Liver (tissue), 9 donors: ENCODE data around the gene CCSAP. TPM values are rescaled to one million over a fixed set of nuclear protein-coding genes. Genes with fewer than 3 reads are reported as not detected.

Experiments
- DNase-seq: peaks from one replicate; pipeline ENCODE4 v3.0.0-alpha.2; 2017; ENCODE audit warnings: low spot score
- H3K27ac ChIP-seq, 2 donors: one replicate each; pipeline ENCODE4 v1.7.0; 2013; ENCODE audit warnings: inconsistent platforms in 2 of 2, low read length in 2 of 2, control low read depth in 1 of 2, low read depth in 1 of 2, mild to moderate bottlenecking in 1 of 2
- H3K27me3 ChIP-seq, 4 donors: one replicate each; pipeline versions ENCODE4 v1.6.1 to v1.7.0; 2013; ENCODE audit warnings: low read length in 3 of 4, inconsistent platforms in 1 of 4, mild to moderate bottlenecking in 1 of 4, moderate library complexity in 1 of 4; ENCODE audit not compliant: control insufficient read depth in 4 of 4, insufficient read depth in 4 of 4
- H3K36me3 ChIP-seq, 4 donors: one replicate each; pipeline versions ENCODE4 v1.6.1 to v1.7.0; 2013; ENCODE audit warnings: low read length in 3 of 4, mild to moderate bottlenecking in 3 of 4, low read depth in 1 of 4, moderate library complexity in 1 of 4; ENCODE audit not compliant: control insufficient read depth in 4 of 4, insufficient read depth in 3 of 4
- H3K4me1 ChIP-seq, 4 donors: one replicate each; pipeline versions ENCODE4 v1.6.1 to v1.7.0; 2013; ENCODE audit warnings: low read length in 3 of 4, mild to moderate bottlenecking in 3 of 4, moderate library complexity in 1 of 4; ENCODE audit not compliant: control insufficient read depth in 4 of 4, insufficient read depth in 4 of 4
- H3K4me3 ChIP-seq, 3 donors: one replicate each; pipeline versions ENCODE4 v1.6.1 to v1.7.0; 2013; ENCODE audit warnings: low read length in 3 of 3, control low read depth in 1 of 3, low read depth in 1 of 3, mild to moderate bottlenecking in 1 of 3
- H3K9ac ChIP-seq, 2 donors: one replicate each; pipeline ENCODE4 v1.7.0; 2013; ENCODE audit warnings: low read length in 2 of 2, mild to moderate bottlenecking in 2 of 2, moderate library complexity in 2 of 2, control low read depth in 1 of 2, low read depth in 1 of 2
- H3K9me3 ChIP-seq, 4 donors: one replicate each; pipeline versions ENCODE4 v1.6.1 to v1.7.0; 2013; ENCODE audit warnings: low read length in 3 of 4; ENCODE audit not compliant: control insufficient read depth in 4 of 4
- ATF3 ChIP-seq: IDR thresholded peaks from 2 replicates; pipeline ENCODE4 v1.6.1; 2016; ENCODE audit warnings: antibody characterized with exemption
- CTCF ChIP-seq: fragments of 150-350 bp; IDR thresholded peaks from 2 replicates; pipeline ENCODE4 v1.5.1; 2017; ENCODE audit warnings: improper control_type of control experiment, low read depth, low read length; ENCODE audit not compliant: missing input control
- EGR1 ChIP-seq, 2 donors: IDR thresholded peaks; 2 replicates each; pipeline ENCODE4 v1.6.1; 2016 to 2018; ENCODE audit warnings: antibody characterized with exemption in 2 of 2, low read depth in 2 of 2
- FOXA1 ChIP-seq: IDR thresholded peaks from 2 replicates; pipeline ENCODE4 v1.6.1; 2016; ENCODE audit warnings: antibody characterized with exemption
- FOXA2 ChIP-seq: IDR thresholded peaks from 2 replicates; pipeline ENCODE4 v1.6.1; 2016; ENCODE audit warnings: antibody characterized with exemption
- GABPA ChIP-seq, 2 donors: IDR thresholded peaks in 1 of 2; conservative IDR thresholded peaks in 1 of 2; 2 replicates each; pipeline ENCODE4 v1.6.1; 2016; ENCODE audit warnings: antibody characterized with exemption in 2 of 2, mild to moderate bottlenecking in 1 of 2, moderate library complexity in 1 of 2
- HNF4A ChIP-seq, 2 donors: conservative IDR thresholded peaks; 2 replicates each; pipeline ENCODE4 v1.6.1; 2016; ENCODE audit warnings: antibody characterized with exemption in 2 of 2, mild to moderate bottlenecking in 2 of 2
- HNF4G ChIP-seq: IDR thresholded peaks from 2 replicates; pipeline ENCODE4 v1.6.1; 2016; ENCODE audit warnings: antibody characterized with exemption
- MAX ChIP-seq: IDR thresholded peaks from 2 replicates; pipeline ENCODE4 v1.6.1; 2016; ENCODE audit warnings: antibody characterized with exemption
- NR2F2 ChIP-seq: IDR thresholded peaks from 2 replicates; pipeline ENCODE4 v1.6.1; 2016; ENCODE audit warnings: antibody characterized with exemption
- RAD21 ChIP-seq, 2 donors: IDR thresholded peaks; 2 replicates each; pipeline ENCODE4 v1.6.1; 2016; ENCODE audit warnings: antibody characterized with exemption in 2 of 2, mild to moderate bottlenecking in 2 of 2
- REST ChIP-seq: IDR thresholded peaks from 2 replicates; pipeline ENCODE4 v1.6.1; 2016; ENCODE audit warnings: antibody characterized with exemption, mild to moderate bottlenecking
- RXRA ChIP-seq, 2 donors: IDR thresholded peaks; 2 replicates each; pipeline ENCODE4 v1.6.1; 2017 to 2018; ENCODE audit warnings: antibody characterized with exemption in 2 of 2, mild to moderate bottlenecking in 1 of 2
- SP1 ChIP-seq: IDR thresholded peaks from 2 replicates; pipeline ENCODE4 v1.6.1; 2018; ENCODE audit warnings: antibody characterized with exemption, mild to moderate bottlenecking
- TAF1 ChIP-seq: conservative IDR thresholded peaks from 2 replicates; pipeline ENCODE4 v1.6.1; 2016; ENCODE audit warnings: antibody characterized with exemption, mild to moderate bottlenecking
- YY1 ChIP-seq: IDR thresholded peaks from 2 replicates; pipeline ENCODE4 v1.6.1; 2016; ENCODE audit warnings: antibody characterized with exemption, mild to moderate bottlenecking
- ZBTB33 ChIP-seq: IDR thresholded peaks from 2 replicates; pipeline ENCODE4 v1.6.1; 2016; ENCODE audit warnings: antibody characterized with exemption
- WGBS: extraction: QIAGEN DNeasy Blood & Tissue Kit; methylation state at CpG from one replicate; pipeline ENCODE4 v1.1.7; 2013; 5-methylcytosine and 5-hydroxymethylcytosine counted together
- polyA plus RNA-seq, 2 donors: library from polyadenylated mRNA; stranded (reverse) in 1 of 2; unstranded in 1 of 2; fragments of 200-250 nt in 1 of 2; fragments of >200 nt in 1 of 2; fragmentation: Nextera tagmentation in 1 of 2; extraction: Ambion mirVana in 1 of 2; gene quantifications; one replicate each; pipeline versions ENCODE4 v1.2.1 to v1.2.3, GENCODE V29; 2013 to 2015
- total RNA-seq, 2 donors: library from RNA; depleted of rRNA; stranded (reverse); fragments of >200 nt; gene quantifications; one replicate each; pipeline ENCODE4 v1.2.3, GENCODE V29; 2014
- donor health status: healthy.
- donor health status: healthy.
- donor health status: healthy.
- donor health status: healthy.
- donor health status: healthy.

The CCSAP gene
- total and polyA plus RNA-seq, 4 donors: 0.77 to 4.6 (median 1.7) TPM

GRCh38 chr1:229316166-229316565 is 26.7 kb downstream of the CCSAP start:
- H3K27ac ChIP-seq: no peak overlapping the region
- H3K9ac ChIP-seq: no peak overlapping the region
- no peaks in the 10 kb centered on the region for H3K27me3 ChIP-seq
- no peaks in the 10 kb centered on the region for H3K9me3 ChIP-seq
- TF ChIP-seq YY1: no peak
- no peak for TF ChIP-seq EGR1 (IDR thresholded peaks at IDR 0.05; ENCODE audit: low read depth in 2 of 2)
- TF ChIP-seq NR2F2: no peak
- TF ChIP-seq ATF3: no peak
- no peak for TF ChIP-seq HNF4A (conservative IDR thresholded peaks at IDR 0.05)
- no peak for TF ChIP-seq MAX
- no peak for TF ChIP-seq RXRA (IDR thresholded peaks at IDR 0.05)
- no peak for TF ChIP-seq HNF4G
- TF ChIP-seq TAF1: no peak
- no peak for TF ChIP-seq CTCF
- no peak for TF ChIP-seq GABPA (IDR thresholded peaks at IDR 0.05 in 1 of 2, conservative IDR thresholded peaks at IDR 0.05 in 1 of 2)
- TF ChIP-seq RAD21 (IDR thresholded peaks at IDR 0.05): no peak
- TF ChIP-seq ZBTB33: no peak
- WGBS: 90% methylated on average over 2 of the region's 2 CpGs
- no peak overlapping the region for H3K4me3 ChIP-seq
- peaks cover 0 to 9% (median 4%) of the 10 kb centered on the region in 4 donors for H3K36me3 ChIP-seq
- H3K4me1 ChIP-seq: peaks cover 2 to 5% (median 4%) of the 10 kb centered on the region in 4 donors
- no peak for DNase-seq

GRCh38 chr1:229310833-229311232 is 32.0 kb downstream of the CCSAP start:
- WGBS: 42% methylated on average over 6 of the region's 6 CpGs
- peaks cover 6 to 22% (median 16%) of the 10 kb centered on the region in 4 donors for H3K4me1 ChIP-seq
- H3K27ac ChIP-seq: no peak overlapping the region
- peaks cover 0 to 10% (median 8%) of the 10 kb centered on the region in 4 donors for H3K36me3 ChIP-seq
- no peak for DNase-seq
- H3K9ac ChIP-seq: no peak overlapping the region
- H3K9me3 ChIP-seq: no peaks in the 10 kb centered on the region
- H3K27me3 ChIP-seq: no peaks in the 10 kb centered on the region
- H3K4me3 ChIP-seq: no peak overlapping the region
- peak; percentile 24 for TF ChIP-seq SP1
- no peak for TF ChIP-seq ATF3
- TF ChIP-seq YY1: peak; percentile 24
- TF ChIP-seq HNF4G: no peak
- no peak for TF ChIP-seq REST
- TF ChIP-seq GABPA (IDR thresholded peaks at IDR 0.05 in 1 of 2, conservative IDR thresholded peaks at IDR 0.05 in 1 of 2): no peak
- TF ChIP-seq FOXA1: no peak
- TF ChIP-seq RAD21 (IDR thresholded peaks at IDR 0.05): peak; percentile 18 to 50
- TF ChIP-seq HNF4A (conservative IDR thresholded peaks at IDR 0.05): peak in 1 of 2 donors; percentile 24
- TF ChIP-seq ZBTB33: no peak
- no peak for TF ChIP-seq FOXA2
- TF ChIP-seq RXRA (IDR thresholded peaks at IDR 0.05): peak; percentile 16 to 25
